Measurements from ENCODE around the gene ACBD6. TPM values are rescaled to one million over a fixed set of nuclear protein-coding genes. Genes with fewer than 3 reads are reported as not detected.

The ACBD6 gene
- total RNA-seq, 3 donors from 2014 or later: 42.6 to 50.1 (median 48.8) TPM

DNA sequence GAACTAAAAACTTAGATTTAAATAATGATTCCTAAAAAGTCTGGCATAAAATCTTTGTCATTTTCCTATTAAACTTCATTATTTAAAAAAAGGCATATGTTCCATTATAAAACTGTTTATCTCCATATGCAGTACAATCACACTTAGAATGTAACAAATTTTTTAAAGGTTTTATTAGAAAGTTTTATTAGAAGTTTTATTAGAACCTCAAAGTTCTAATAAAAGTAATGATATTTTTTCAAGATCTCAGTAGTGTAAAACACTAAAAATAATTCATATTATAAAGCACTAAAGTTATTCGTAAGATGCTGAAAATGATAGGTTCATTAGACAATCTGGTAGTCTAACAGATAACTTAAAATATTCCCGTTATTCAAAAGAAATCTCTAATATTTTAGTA is 43.6 kb downstream of the ACBD6 start:
- H3K36me3 ChIP-seq: no peaks in the 10 kb centered on the region
- H3K4me3 ChIP-seq: no peak overlapping the region
- H3K9me3 ChIP-seq: peaks cover 13 to 30% of the 10 kb centered on the region in 2 donors
- H3K27me3 ChIP-seq: no peaks in the 10 kb centered on the region
- no peaks in the 10 kb centered on the region for H3K4me1 ChIP-seq
- intact Hi-C loops (cut with DNase I; ENCODE audit: low total_unique reads): no loop called here
- DNase-seq (ENCODE audit: low spot score in 2 of 2): no peak
- H3K27ac ChIP-seq: no peak overlapping the region
- TF ChIP-seq POLR2A (IDR thresholded peaks at IDR 0.05) (no peak), POLR2AphosphoS5 (IDR thresholded peaks at IDR 0.05) (no peak)
- TF ChIP-seq, protein P1, sequence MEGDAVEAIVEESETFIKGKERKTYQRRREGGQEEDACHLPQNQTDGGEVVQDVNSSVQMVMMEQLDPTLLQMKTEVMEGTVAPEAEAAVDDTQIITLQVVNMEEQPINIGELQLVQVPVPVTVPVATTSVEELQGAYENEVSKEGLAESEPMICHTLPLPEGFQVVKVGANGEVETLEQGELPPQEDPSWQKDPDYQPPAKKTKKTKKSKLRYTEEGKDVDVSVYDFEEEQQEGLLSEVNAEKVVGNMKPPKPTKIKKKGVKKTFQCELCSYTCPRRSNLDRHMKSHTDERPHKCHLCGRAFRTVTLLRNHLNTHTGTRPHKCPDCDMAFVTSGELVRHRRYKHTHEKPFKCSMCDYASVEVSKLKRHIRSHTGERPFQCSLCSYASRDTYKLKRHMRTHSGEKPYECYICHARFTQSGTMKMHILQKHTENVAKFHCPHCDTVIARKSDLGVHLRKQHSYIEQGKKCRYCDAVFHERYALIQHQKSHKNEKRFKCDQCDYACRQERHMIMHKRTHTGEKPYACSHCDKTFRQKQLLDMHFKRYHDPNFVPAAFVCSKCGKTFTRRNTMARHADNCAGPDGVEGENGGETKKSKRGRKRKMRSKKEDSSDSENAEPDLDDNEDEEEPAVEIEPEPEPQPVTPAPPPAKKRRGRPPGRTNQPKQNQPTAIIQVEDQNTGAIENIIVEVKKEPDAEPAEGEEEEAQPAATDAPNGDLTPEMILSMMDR (IDR thresholded peaks at IDR 0.05): no peak

- Histone ChIP-seq H3K4me3 (no peak overlapping the region), H3K36me3 (no peaks in the 10 kb centered on the region), H3K9me3 (peaks cover 0 to 17% of the 10 kb centered on the region in 2 donors), H3K4me1 (no peaks in the 10 kb centered on the region), H3K27ac (no peak overlapping the region), H3K27me3 (no peaks in the 10 kb centered on the region)
- TF ChIP-seq, protein P1 (IDR thresholded peaks at IDR 0.05): no peak
- DNase-seq (ENCODE audit: low spot score in 2 of 2): no peak
- intact Hi-C loops (cut with DNase I; ENCODE audit: low total_unique reads): no loop called here
Observed at GRCh38 chr1:180456191-180456590, 46.2 kb downstream of the ACBD6 start.

- no peak overlapping the region for H3K4me3 ChIP-seq
- TF ChIP-seq, protein P1 (IDR thresholded peaks at IDR 0.05): no peak
- TF ChIP-seq POLR2A (IDR thresholded peaks at IDR 0.05) (no peak), POLR2AphosphoS5 (IDR thresholded peaks at IDR 0.05) (no peak)
- H3K27ac ChIP-seq: no peak overlapping the region
- no peaks in the 10 kb centered on the region for H3K27me3 ChIP-seq
- H3K4me1 ChIP-seq: no peaks in the 10 kb centered on the region
- H3K9me3 ChIP-seq: peaks cover 0 to 17% of the 10 kb centered on the region in 2 donors
- intact Hi-C loops (cut with DNase I; ENCODE audit: low total_unique reads): no loop called here
- no peaks in the 10 kb centered on the region for H3K36me3 ChIP-seq
- no peak for DNase-seq (ENCODE audit: low spot score in 2 of 2)
Observed at GRCh38 chr1:180451504-180451903, 50.9 kb downstream of the ACBD6 start.

- Histone ChIP-seq H3K4me3 (no peak overlapping the region), H3K27ac (no peak overlapping the region), H3K27me3 (no peaks in the 10 kb centered on the region), H3K4me1 (no peaks in the 10 kb centered on the region), H3K36me3 (no peaks in the 10 kb centered on the region), H3K9me3 (peaks cover 0 to 5% of the 10 kb centered on the region in 2 donors)
- TF ChIP-seq, protein P1 (IDR thresholded peaks at IDR 0.05): no peak
- no peak for TF ChIP-seq POLR2A (IDR thresholded peaks at IDR 0.05)
- no peak for TF ChIP-seq POLR2AphosphoS5 (IDR thresholded peaks at IDR 0.05)
- no peak for DNase-seq (ENCODE audit: low spot score in 2 of 2)
- intact Hi-C loops (cut with DNase I; ENCODE audit: low total_unique reads): no loop called here
Observed at GRCh38 chr1:180444522-180444921, 57.9 kb downstream of the ACBD6 start.

DNA sequence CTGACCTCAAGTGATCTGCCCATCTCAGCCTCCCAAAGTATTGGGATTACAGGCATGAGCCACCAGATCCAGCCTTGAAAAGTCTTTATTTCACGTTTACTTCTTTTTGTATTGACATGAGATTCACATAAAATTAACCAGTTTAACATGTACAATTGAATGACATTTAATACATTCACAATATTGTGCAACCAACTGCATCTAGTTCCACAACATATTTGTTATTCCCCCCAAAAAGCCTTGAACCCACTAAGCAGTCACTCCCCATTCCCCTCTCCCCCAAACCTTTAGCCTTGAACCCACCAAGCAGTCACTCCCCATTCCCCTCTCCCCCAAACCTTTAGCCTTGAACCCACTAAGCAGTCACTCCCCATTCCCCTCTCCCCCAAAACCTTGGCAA is 62.0 kb downstream of the ACBD6 start:
- DNase-seq (ENCODE audit: low spot score in 2 of 2): no peak
- no peak for TF ChIP-seq POLR2AphosphoS5 (IDR thresholded peaks at IDR 0.05)
- TF ChIP-seq, protein P1 (IDR thresholded peaks at IDR 0.05): no peak
- TF ChIP-seq POLR2A (IDR thresholded peaks at IDR 0.05): no peak
- intact Hi-C loops (cut with DNase I; ENCODE audit: low total_unique reads): no loop called here
- Histone ChIP-seq H3K4me3 (no peak overlapping the region), H3K27me3 (no peaks in the 10 kb centered on the region), H3K9me3 (peaks cover 0 to 5% of the 10 kb centered on the region in 2 donors), H3K4me1 (no peaks in the 10 kb centered on the region), H3K36me3 (no peaks in the 10 kb centered on the region), H3K27ac (no peak overlapping the region)

Data from breast epithelium (tissue), 4 donors.